H7 (cell line): ENCODE data around the gene ACHE. TPM values are rescaled to one million over a fixed set of nuclear protein-coding genes. Genes with fewer than 3 reads are reported as not detected.
"Not testable (repeated sequence)": the region's sequence is repeated elsewhere in the genome, so short reads cannot be mapped to it uniquely, and the experiment has no call there.

ENCODE experiments used
- DNase-seq: peaks from one replicate; pipeline ENCODE4 v3.0.0; 2012
- H3K27me3 ChIP-seq: 2 replicates; pipeline ENCODE4 v1.6.0; 2011; ENCODE audit warnings: mild to moderate bottlenecking, low read length; ENCODE audit not compliant: control insufficient read depth, insufficient read depth
- H3K36me3 ChIP-seq: replicated peaks from 2 replicates; pipeline ENCODE4 v1.5.1; 2011; ENCODE audit warnings: low read length; ENCODE audit not compliant: control insufficient read depth, insufficient read depth
- H3K4me3 ChIP-seq: 2 replicates; pipeline ENCODE4 v1.5.1; 2011; ENCODE audit warnings: low read depth, mild to moderate bottlenecking, control low read depth, low read length, moderate library complexity; ENCODE audit not compliant: insufficient read depth
- total RNA-seq: library from RNA; depleted of rRNA; stranded (reverse); fragments of >200 nt; shearing (Covaris generic); gene quantifications from 2 replicates; pipeline ENCODE4 v1.2.3, GENCODE V29; 2014

ACHE gene
- total RNA-seq, 1 experiment from 2014 or later, result 19.2 TPM

- peak; percentile 74 for DNase-seq
- peaks cover 18% of the 10 kb centered on the region for H3K36me3 ChIP-seq
- H3K4me3 ChIP-seq, result no peak overlapping the region
- no peaks in the 10 kb centered on the region for H3K27me3 ChIP-seq
Observed at GRCh38 chr7:100865938-100866728, 29.6 kb downstream of the ACHE start.

- H3K36me3 ChIP-seq, result peaks cover 16% of the 10 kb centered on the region
- H3K4me3 ChIP-seq, result no peak overlapping the region
- peak; percentile 83 for DNase-seq
- H3K27me3 ChIP-seq, result no peaks in the 10 kb centered on the region
Observed at GRCh38 chr7:100865372-100865911, 30.2 kb downstream of the ACHE start.

- Histone ChIP-seq H3K27me3 (no peaks in the 10 kb centered on the region), H3K4me3 (no peak overlapping the region), H3K36me3 (peaks cover 14% of the 10 kb centered on the region)
- DNase-seq, result peak; percentile 21
Observed at GRCh38 chr7:100864263-100864845, 31.3 kb downstream of the ACHE start.

- peaks cover 13% of the 10 kb centered on the region for H3K36me3 ChIP-seq
- H3K4me3 ChIP-seq, result no peak overlapping the region
- DNase-seq, result peak; percentile 13
- H3K27me3 ChIP-seq, result no peaks in the 10 kb centered on the region
Observed at GRCh38 chr7:100863406-100863950, 32.2 kb downstream of the ACHE start.

GRCh38 chr7:100861616-100861985 is 34.1 kb downstream of the ACHE start:
- no peaks in the 10 kb centered on the region for H3K27me3 ChIP-seq
- no peak overlapping the region for H3K4me3 ChIP-seq
- DNase-seq, result no peak
- H3K36me3 ChIP-seq, result peaks cover 11% of the 10 kb centered on the region

- H3K4me3 ChIP-seq, result no peak overlapping the region
Observed at GRCh38 chr7:100860702-100861615, 34.7 kb downstream of the ACHE start.

GRCh38 chr7:100859856-100860255 is 35.8 kb downstream of the ACHE start:
- Histone ChIP-seq H3K36me3 (peaks cover 11% of the 10 kb centered on the region), H3K4me3 (no peak overlapping the region), H3K27me3 (no peaks in the 10 kb centered on the region)
- DNase-seq, result peak; percentile 43

More at GRCh38 chr7:100860702-100861615, 34.7 kb downstream of the ACHE start:
- H3K27me3 ChIP-seq, result no peaks in the 10 kb centered on the region
- H3K36me3 ChIP-seq, result peaks cover 11% of the 10 kb centered on the region
- DNase-seq, result peak; percentile 43

- Histone ChIP-seq H3K27me3 (no peaks in the 10 kb centered on the region; the same call in 1 of the 2 replicates), H3K36me3 (peaks cover 7% of the 10 kb centered on the region), H3K4me3 (no peak overlapping the region)
- DNase-seq, result peak; percentile 41
Observed at GRCh38 chr7:100856871-100857282, 38.8 kb downstream of the ACHE start.

- H3K27me3 ChIP-seq, result no peaks in the 10 kb centered on the region; the same call in 1 of the 2 replicates
- H3K36me3 ChIP-seq, result peaks cover 3% of the 10 kb centered on the region
- DNase-seq, result peak; percentile 6
- H3K4me3 ChIP-seq, result no peak overlapping the region
Observed at GRCh38 chr7:100855515-100855914, 40.2 kb downstream of the ACHE start.

- H3K4me3 ChIP-seq, DNase-seq, H3K27me3 ChIP-seq, H3K36me3 ChIP-seq: not testable (repeated sequence)
Observed at GRCh38 chr7:100854899-100855298, 40.8 kb downstream of the ACHE start.

- no peaks in the 10 kb centered on the region; the same call in 1 of the 2 replicates for H3K27me3 ChIP-seq
- H3K4me3 ChIP-seq, result no peak overlapping the region
- H3K36me3 ChIP-seq, result no peaks in the 10 kb centered on the region; the same call in 1 of the 2 replicates
- DNase-seq, result peak; percentile 61
Observed at GRCh38 chr7:100854146-100854895, 41.4 kb downstream of the ACHE start.

GRCh38 chr7:100852048-100852872 is 43.4 kb downstream of the ACHE start, which contains the start of gene SLC12A9:
SLC12A9 (plus strand) TSS chr7:100852713; CDS start chr7:100854198, 1,485 bp downstream.
- peak; percentile 100 for DNase-seq
- no peaks in the 10 kb centered on the region; the same call in 1 of the 2 replicates for H3K36me3 ChIP-seq
- H3K27me3 ChIP-seq, result no peaks in the 10 kb centered on the region; the same call in 1 of the 2 replicates
- peak within 1 kb of the TSS; percentile 69 for H3K4me3 ChIP-seq

GRCh38 chr7:100847360-100847759 is 48.3 kb downstream of the ACHE start:
- Histone ChIP-seq H3K36me3 (no peaks in the 10 kb centered on the region), H3K27me3 (no peaks in the 10 kb centered on the region), H3K4me3 (no peak overlapping the region)
- no peak for DNase-seq
